ENCODE data around the gene MLH3.

MLH3 gene

GRCh38 chr14:74981833-74982232 is 69.4 kb downstream of the MLH3 start:
- no peak overlapping the region for H3K4me3 ChIP-seq (ENCODE audit: low read length)
- no peak for DNase-seq (ENCODE audit: low read depth)
- TF ChIP-seq, protein P1, sequence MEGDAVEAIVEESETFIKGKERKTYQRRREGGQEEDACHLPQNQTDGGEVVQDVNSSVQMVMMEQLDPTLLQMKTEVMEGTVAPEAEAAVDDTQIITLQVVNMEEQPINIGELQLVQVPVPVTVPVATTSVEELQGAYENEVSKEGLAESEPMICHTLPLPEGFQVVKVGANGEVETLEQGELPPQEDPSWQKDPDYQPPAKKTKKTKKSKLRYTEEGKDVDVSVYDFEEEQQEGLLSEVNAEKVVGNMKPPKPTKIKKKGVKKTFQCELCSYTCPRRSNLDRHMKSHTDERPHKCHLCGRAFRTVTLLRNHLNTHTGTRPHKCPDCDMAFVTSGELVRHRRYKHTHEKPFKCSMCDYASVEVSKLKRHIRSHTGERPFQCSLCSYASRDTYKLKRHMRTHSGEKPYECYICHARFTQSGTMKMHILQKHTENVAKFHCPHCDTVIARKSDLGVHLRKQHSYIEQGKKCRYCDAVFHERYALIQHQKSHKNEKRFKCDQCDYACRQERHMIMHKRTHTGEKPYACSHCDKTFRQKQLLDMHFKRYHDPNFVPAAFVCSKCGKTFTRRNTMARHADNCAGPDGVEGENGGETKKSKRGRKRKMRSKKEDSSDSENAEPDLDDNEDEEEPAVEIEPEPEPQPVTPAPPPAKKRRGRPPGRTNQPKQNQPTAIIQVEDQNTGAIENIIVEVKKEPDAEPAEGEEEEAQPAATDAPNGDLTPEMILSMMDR (conservative IDR thresholded peaks at IDR 0.05; ENCODE audit: low read length): no peak

DNA sequence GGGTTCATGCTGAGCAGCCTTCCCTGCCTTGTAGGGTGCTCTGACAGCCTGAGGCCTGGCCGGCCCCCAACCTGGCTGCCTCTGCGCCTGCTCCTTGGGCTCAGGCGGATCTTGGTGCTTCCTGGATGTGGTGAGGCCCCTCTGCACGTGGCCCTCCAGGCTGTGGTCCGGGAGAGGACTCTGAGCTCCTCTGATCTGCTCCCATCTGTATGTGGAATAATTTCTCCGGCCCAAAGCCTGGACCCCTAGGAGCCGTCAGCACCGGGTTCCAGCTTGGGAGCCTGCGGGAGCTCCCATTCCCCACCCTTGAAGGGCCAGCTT is 69.8 kb downstream of the MLH3 start:
- DNase-seq (ENCODE audit: low read depth): no peak
- no peak overlapping the region for H3K4me3 ChIP-seq (ENCODE audit: low read length)
- TF ChIP-seq, protein P1 (conservative IDR thresholded peaks at IDR 0.05; ENCODE audit: low read length): no peak

- no peak overlapping the region for H3K4me3 ChIP-seq (ENCODE audit: low read length)
- peak; percentile 60 for DNase-seq (ENCODE audit: low read depth)
- TF ChIP-seq, protein P1 (conservative IDR thresholded peaks at IDR 0.05; ENCODE audit: low read length): no peak
These were observed 70.4 kb downstream of the MLH3 start for GRCh38 chr14:74980731-74981461.

GRCh38 chr14:74980398-74980730 is 70.9 kb downstream of the MLH3 start:
- TF ChIP-seq, protein P1 (conservative IDR thresholded peaks at IDR 0.05; ENCODE audit: low read length): no peak
- H3K4me3 ChIP-seq (ENCODE audit: low read length): no peak overlapping the region
- no peak for DNase-seq (ENCODE audit: low read depth)

GRCh38 chr14:74979442-74980397 is 71.5 kb downstream of the MLH3 start:
- peak; percentile 68 for DNase-seq (ENCODE audit: low read depth)
- TF ChIP-seq, protein P1 (conservative IDR thresholded peaks at IDR 0.05; ENCODE audit: low read length): peak; percentile 35
- no peak overlapping the region for H3K4me3 ChIP-seq (ENCODE audit: low read length)

DNA sequence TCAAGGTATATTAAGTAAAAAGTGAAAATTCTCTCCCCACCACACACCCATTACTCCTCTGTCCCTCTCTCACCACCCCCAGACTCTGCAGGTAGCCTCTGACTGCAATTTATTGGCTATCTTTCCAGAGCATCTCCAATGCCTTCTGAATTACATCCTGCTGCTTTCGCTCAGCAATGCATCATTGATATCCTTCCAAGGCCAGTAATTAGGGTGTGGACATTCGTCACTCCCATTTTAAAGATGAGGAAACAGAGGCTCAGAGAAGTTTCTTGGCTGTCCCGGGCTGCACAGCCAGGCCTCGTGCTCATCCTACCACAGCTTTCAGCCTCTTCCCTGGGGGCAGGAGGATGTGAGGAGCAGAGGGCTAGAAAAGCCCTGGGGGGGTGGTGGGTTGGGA is 72.2 kb downstream of the MLH3 start:
- no peak overlapping the region for H3K4me3 ChIP-seq (ENCODE audit: low read length)
- no peak for DNase-seq (ENCODE audit: low read depth)
- TF ChIP-seq, protein P1 (conservative IDR thresholded peaks at IDR 0.05; ENCODE audit: low read length): no peak
